Hepatocyte (in vitro differentiated cells): ENCODE measurements around the gene DDX1. TPM values are rescaled to one million over a fixed set of nuclear protein-coding genes. Genes with fewer than 3 reads are reported as not detected.

ENCODE experiments used
- DNase-seq: peaks from one replicate; pipeline ENCODE4 v3.0.0-alpha.2; 2016; ENCODE audit warnings: low spot score
- H2AFZ ChIP-seq: fragments of 200-600 bp; sonication (generic); 2 replicates; pipeline ENCODE4 v1.6.0; 2016; ENCODE audit warnings: antibody characterized with exemption, mild to moderate bottlenecking
- H3K27ac ChIP-seq: fragments of 200-600 bp; sonication (generic); 2 replicates; pipeline ENCODE4 v1.5.1; 2016; ENCODE audit warnings: mild to moderate bottlenecking
- H3K27me3 ChIP-seq: fragments of 200-600 bp; sonication (generic); 2 replicates; pipeline ENCODE4 v1.6.1; 2016
- H3K36me3 ChIP-seq: fragments of 200-600 bp; sonication (generic); replicated peaks from 2 replicates; pipeline ENCODE4 v1.5.1; 2016; ENCODE audit warnings: low read depth; ENCODE audit not compliant: insufficient read depth
- H3K4me1 ChIP-seq: fragments of 200-600 bp; sonication (generic); 2 replicates; pipeline ENCODE4 v1.5.1; 2016; ENCODE audit warnings: mild to moderate bottlenecking, moderate library complexity; ENCODE audit not compliant: insufficient read depth
- H3K4me2 ChIP-seq: fragments of 200-600 bp; sonication (generic); 2 replicates; pipeline ENCODE4 v1.6.0; 2016
- H3K4me3 ChIP-seq: fragments of 200-600 bp; sonication (generic); 2 replicates; pipeline ENCODE4 v1.5.1; 2016; ENCODE audit warnings: mild to moderate bottlenecking
- H3K79me2 ChIP-seq: fragments of 200-600 bp; sonication (generic); 2 replicates; pipeline ENCODE4 v1.6.0; 2017; ENCODE audit warnings: mild to moderate bottlenecking
- H3K9me2 ChIP-seq: fragments of 200-600 bp; sonication (generic); replicated peaks from 2 replicates; pipeline ENCODE4 v1.6.0; 2017; ENCODE audit warnings: mild to moderate bottlenecking; ENCODE audit not compliant: insufficient read depth
- H3K9me3 ChIP-seq: fragments of 200-600 bp; sonication (generic); 2 replicates; pipeline ENCODE4 v1.5.1; 2016; ENCODE audit warnings: low read depth, mild to moderate bottlenecking
- H4K20me1 ChIP-seq: fragments of 200-600 bp; sonication (generic); 2 replicates; pipeline ENCODE4 v1.6.0; 2016; ENCODE audit warnings: mild to moderate bottlenecking; ENCODE audit not compliant: insufficient read depth, poor library complexity, severe bottlenecking
- CTCF ChIP-seq: fragments of 200-600 bp; sonication (generic); IDR thresholded peaks from 2 replicates; pipeline ENCODE4 v1.5.1; 2016; ENCODE audit warnings: antibody characterized with exemption, mild to moderate bottlenecking; ENCODE audit not compliant: poor library complexity
- EZH2 ChIP-seq: fragments of 200-600 bp; sonication (generic); IDR thresholded peaks from 2 replicates; pipeline ENCODE4 v1.6.1; 2016; ENCODE audit warnings: antibody characterized with exemption, mild to moderate bottlenecking, borderline replicate concordance
- EZH2phosphoT487 ChIP-seq: fragments of 200-600 bp; sonication (generic); IDR thresholded peaks from one replicate; pipeline ENCODE4 v1.6.1; 2018; ENCODE audit warnings: antibody characterized with exemption, mild to moderate bottlenecking, low read depth, moderate library complexity; ENCODE audit not compliant: unreplicated experiment, severe bottlenecking
- WGBS: methylation state at CpG from one replicate; pipeline ENCODE4 v1.1.6; 2016; ENCODE audit warnings: low lambda C conversion rate; ENCODE audit errors: missing lambda C conversion rate; 5-methylcytosine and 5-hydroxymethylcytosine counted together
- polyA plus RNA-seq: library from polyadenylated mRNA; unstranded; fragments of >200 nt; fragmentation: Nextera tagmentation; extraction: Ambion mirVana; gene quantifications from 2 replicates; pipeline ENCODE4 v1.2.1, GENCODE V29; 2016
- total RNA-seq: library from RNA; depleted of rRNA; stranded (reverse); fragments of >200 nt; gene quantifications from 2 replicates; pipeline ENCODE4 v1.2.3, GENCODE V29; 2014

The DDX1 gene
- total and polyA plus RNA-seq, 2 experiments from 2014 or later: 70.2 to 76.2 TPM

- 78% methylated on average over 31 of the region's 31 CpGs for WGBS
- Histone ChIP-seq H3K36me3 (no peaks in the 10 kb centered on the region), H3K4me3 (no peak overlapping the region), H3K79me2 (no peaks in the 10 kb centered on the region), H3K27ac (no peak overlapping the region), H4K20me1 (no peaks in the 10 kb centered on the region), H3K27me3 (no peaks in the 10 kb centered on the region), H3K4me1 (no peaks in the 10 kb centered on the region), H3K9me3 (no peaks in the 10 kb centered on the region), H3K9me2 (no peaks in the 10 kb centered on the region), H3K4me2 (no peak overlapping the region), H2AFZ (no peak overlapping the region)
- TF ChIP-seq EZH2 (no peak), EZH2phosphoT487 (no peak), CTCF (no peak)
- no peak for DNase-seq
These were observed 62.4 kb downstream of the DDX1 start for GRCh38 chr2:15653806-15654726.

GRCh38 chr2:15654727-15655073, 63.0 kb downstream of the DDX1 start:
- Histone ChIP-seq H2AFZ (no peak overlapping the region), H4K20me1 (no peaks in the 10 kb centered on the region), H3K36me3 (no peaks in the 10 kb centered on the region), H3K4me1 (no peaks in the 10 kb centered on the region), H3K27ac (no peak overlapping the region), H3K9me2 (no peaks in the 10 kb centered on the region), H3K4me2 (no peak overlapping the region), H3K27me3 (no peaks in the 10 kb centered on the region), H3K79me2 (no peaks in the 10 kb centered on the region), H3K9me3 (no peaks in the 10 kb centered on the region), H3K4me3 (no peak overlapping the region)
- no peak for DNase-seq
- 94% methylated on average over 9 of the region's 9 CpGs for WGBS
- TF ChIP-seq CTCF (no peak), EZH2phosphoT487 (no peak), EZH2 (no peak)

DNA sequence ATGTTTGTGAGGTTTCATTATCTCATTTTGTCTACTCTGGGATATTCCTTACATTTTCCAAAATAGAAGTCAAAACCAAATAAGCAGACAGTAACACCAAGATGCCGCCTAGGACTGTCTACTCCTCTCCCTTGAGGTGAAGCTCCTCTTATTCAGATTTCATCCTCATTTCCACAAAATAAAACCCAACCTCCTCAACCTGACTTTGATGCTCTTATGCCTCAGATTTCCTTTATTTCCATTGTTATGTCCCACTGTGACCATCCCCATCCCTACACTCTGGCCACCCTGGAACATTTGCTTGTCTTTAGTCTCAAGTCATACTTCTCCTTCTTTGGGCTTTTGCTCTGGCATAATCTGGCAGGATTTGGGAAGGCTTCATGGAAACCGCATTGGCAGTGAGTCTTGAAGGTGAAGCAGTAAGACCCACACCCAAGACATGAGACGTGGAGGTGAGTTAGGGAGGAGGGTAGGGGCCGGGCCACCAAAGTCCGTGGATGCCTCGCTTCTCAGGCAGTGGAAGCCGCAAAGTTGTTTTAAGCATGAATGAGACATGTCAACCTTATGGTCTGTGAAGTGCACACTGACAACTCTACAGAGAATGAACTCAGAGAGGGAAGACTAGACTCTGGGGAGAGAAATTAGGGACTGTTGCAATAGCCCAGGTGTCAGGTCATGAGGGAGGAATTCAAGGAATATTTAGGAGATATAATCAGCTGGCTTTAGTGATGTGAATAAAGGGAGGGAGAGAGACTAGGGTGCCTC, 63.6 kb downstream of the DDX1 start:
- Histone ChIP-seq H3K27ac (no peak overlapping the region), H3K36me3 (no peaks in the 10 kb centered on the region), H4K20me1 (no peaks in the 10 kb centered on the region), H3K9me3 (no peaks in the 10 kb centered on the region), H3K4me2 (no peak overlapping the region), H2AFZ (no peak overlapping the region), H3K27me3 (no peaks in the 10 kb centered on the region), H3K9me2 (no peaks in the 10 kb centered on the region), H3K79me2 (no peaks in the 10 kb centered on the region), H3K4me3 (no peak overlapping the region), H3K4me1 (no peaks in the 10 kb centered on the region)
- TF ChIP-seq EZH2phosphoT487 (no peak), EZH2 (no peak), CTCF (no peak)
- DNase-seq: no peak
- 93% methylated on average over 7 of the region's 7 CpGs for WGBS
